Vagina (tissue), 2 donors: ENCODE measurements around the gene RPS3A.

Source experiments
- POLR2A ChIP-seq, 2 donors: fragments of 450-650 bp; IDR thresholded peaks; one replicate each; pipeline ENCODE4 v1.6.1; 2017; ENCODE audit warnings: antibody characterized with exemption in 2 of 2, mild to moderate bottlenecking in 2 of 2, moderate library complexity in 2 of 2
- POLR2AphosphoS5 ChIP-seq, 2 donors: sonication (generic); formaldehyde crosslinking; IDR thresholded peaks; one replicate each; pipeline ENCODE4 v1.9.0; 2017; ENCODE audit warnings: antibody characterized with exemption in 2 of 2, mild to moderate bottlenecking in 2 of 2, low read depth in 1 of 2; ENCODE audit not compliant: insufficient read depth in 1 of 2
- TF ChIP-seq, protein P1 (sequence below), 3 experiments: fragments of 450-650 bp in 2 of 3; fragments of 200-600 bp in 1 of 3; sonication (generic) in 1 of 3; IDR thresholded peaks; one replicate each; pipeline ENCODE4 v1.5.1; 2017 to 2019; ENCODE audit warnings: antibody characterized with exemption in 3 of 3, mild to moderate bottlenecking in 2 of 3, moderate library complexity in 2 of 3

DNA sequence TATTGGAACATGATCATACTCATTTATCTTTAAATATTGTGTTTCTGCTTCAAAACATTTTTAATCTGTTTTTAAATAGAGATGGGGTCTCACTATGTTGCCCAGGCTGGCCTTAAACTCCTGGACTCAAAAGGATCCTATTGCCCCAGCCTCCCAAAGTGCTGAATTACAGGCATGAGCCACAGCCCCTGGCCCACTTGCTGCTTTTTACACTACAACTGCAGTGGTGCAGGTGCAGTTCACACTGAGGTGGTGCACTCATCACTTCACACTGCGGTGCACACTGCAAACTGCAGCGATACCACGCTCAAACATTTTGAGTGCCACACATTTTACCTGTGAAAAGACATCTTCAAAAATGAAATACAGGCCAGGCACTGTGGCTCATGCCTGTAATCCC, 10.8 kb downstream of the RPS3A start:
- TF ChIP-seq, protein P1, sequence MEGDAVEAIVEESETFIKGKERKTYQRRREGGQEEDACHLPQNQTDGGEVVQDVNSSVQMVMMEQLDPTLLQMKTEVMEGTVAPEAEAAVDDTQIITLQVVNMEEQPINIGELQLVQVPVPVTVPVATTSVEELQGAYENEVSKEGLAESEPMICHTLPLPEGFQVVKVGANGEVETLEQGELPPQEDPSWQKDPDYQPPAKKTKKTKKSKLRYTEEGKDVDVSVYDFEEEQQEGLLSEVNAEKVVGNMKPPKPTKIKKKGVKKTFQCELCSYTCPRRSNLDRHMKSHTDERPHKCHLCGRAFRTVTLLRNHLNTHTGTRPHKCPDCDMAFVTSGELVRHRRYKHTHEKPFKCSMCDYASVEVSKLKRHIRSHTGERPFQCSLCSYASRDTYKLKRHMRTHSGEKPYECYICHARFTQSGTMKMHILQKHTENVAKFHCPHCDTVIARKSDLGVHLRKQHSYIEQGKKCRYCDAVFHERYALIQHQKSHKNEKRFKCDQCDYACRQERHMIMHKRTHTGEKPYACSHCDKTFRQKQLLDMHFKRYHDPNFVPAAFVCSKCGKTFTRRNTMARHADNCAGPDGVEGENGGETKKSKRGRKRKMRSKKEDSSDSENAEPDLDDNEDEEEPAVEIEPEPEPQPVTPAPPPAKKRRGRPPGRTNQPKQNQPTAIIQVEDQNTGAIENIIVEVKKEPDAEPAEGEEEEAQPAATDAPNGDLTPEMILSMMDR (IDR thresholded peaks at IDR 0.05): no peak
- no peak for TF ChIP-seq POLR2A (IDR thresholded peaks at IDR 0.05)
- TF ChIP-seq POLR2AphosphoS5 (IDR thresholded peaks at IDR 0.05; ENCODE audit: insufficient read depth in 1 of 2, low read depth in 1 of 2): no peak
